PC-9 (cell line): ENCODE results near the gene GRAMD2B. TPM values are rescaled to one million over a fixed set of nuclear protein-coding genes. Genes with fewer than 3 reads are reported as not detected.

Experiments used
- BruUV-seq: library from RNA; stranded (reverse); fragments of 400-500 nt; replicated peaks from 2 replicates; lab custom pipeline; 2021; lab: Mats Ljungman, UMichigan
- CTCF ChIA-PET: fragments of 300-600 bp; sonication (Branson Sonifier 250); formaldehyde crosslinking; loops from one replicate; lab custom pipeline; 2022; ENCODE audit warnings: antibody characterized with exemption; lab: Charles Lee
- POLR2A ChIA-PET: fragments of 300-600 bp; sonication (Branson Sonifier 250); formaldehyde crosslinking; loops from one replicate; lab custom pipeline; 2022; ENCODE audit warnings: antibody characterized with exemption; ENCODE audit not compliant: unreplicated experiment; lab: Charles Lee
- DNase-seq, 2 experiments: peaks; one replicate each; pipeline versions ENCODE4 v3.0.0 to v3.0.0-alpha.2; 2015 to 2022; ENCODE audit warnings: mixed read lengths in 1 of 2
- H2AFZ ChIP-seq: fragments of 200-600 bp; sonication (generic); 2 replicates; pipeline ENCODE4 v1.8.1; 2017; ENCODE audit warnings: antibody characterized with exemption
- H3F3A ChIP-seq: fragments of 200-600 bp; sonication (generic); 2 replicates; pipeline ENCODE4 v1.8.1; 2017; ENCODE audit warnings: antibody characterized with exemption, mild to moderate bottlenecking, low read depth; ENCODE audit not compliant: insufficient read depth
- H3K27ac ChIP-seq: fragments of 200-600 bp; sonication (generic); 2 replicates; pipeline ENCODE4 v1.6.1; 2016; ENCODE audit warnings: mixed run types
- H3K27me3 ChIP-seq: fragments of 200-600 bp; sonication (generic); 2 replicates; pipeline ENCODE4 v1.6.1; 2016; ENCODE audit warnings: low read depth, mixed run types; ENCODE audit not compliant: insufficient read depth
- H3K36me3 ChIP-seq: fragments of 200-600 bp; sonication (generic); 2 replicates; pipeline ENCODE4 v1.6.1; 2016; ENCODE audit warnings: low read depth, mixed run types
- H3K4me1 ChIP-seq: fragments of 200-600 bp; sonication (generic); replicated peaks from 2 replicates; pipeline ENCODE4 v1.6.1; 2016; ENCODE audit warnings: mixed run types; ENCODE audit not compliant: insufficient read depth
- H3K4me2 ChIP-seq: fragments of 200-600 bp; sonication (generic); 2 replicates; pipeline ENCODE4 v1.6.1; 2017; ENCODE audit warnings: mixed run types
- H3K4me3 ChIP-seq: fragments of 200-600 bp; sonication (generic); 2 replicates; pipeline ENCODE4 v1.6.1; 2016; ENCODE audit warnings: mixed run types
- H3K79me2 ChIP-seq: fragments of 200-600 bp; sonication (generic); 2 replicates; pipeline ENCODE4 v1.6.1; 2017; ENCODE audit warnings: low read depth, mixed run types
- H3K9me2 ChIP-seq: fragments of 200-600 bp; sonication (generic); 2 replicates; pipeline ENCODE4 v1.8.1; 2017; ENCODE audit warnings: mild to moderate bottlenecking; ENCODE audit not compliant: insufficient read depth
- H3K9me3 ChIP-seq: fragments of 200-600 bp; sonication (generic); 2 replicates; pipeline ENCODE4 v1.8.1; 2016; ENCODE audit warnings: low read depth; ENCODE audit not compliant: insufficient read depth
- H4K20me1 ChIP-seq: fragments of 200-600 bp; sonication (generic); 2 replicates; pipeline ENCODE4 v1.8.1; 2017; ENCODE audit not compliant: insufficient read depth
- EZH2 ChIP-seq: fragments of 200-600 bp; sonication (generic); IDR thresholded peaks from 2 replicates; pipeline ENCODE4 v1.8.0; 2017; ENCODE audit warnings: antibody characterized with exemption, low read depth
- intact Hi-C: fragments of 100-400 bp; cut with micrococcal nuclease; formaldehyde crosslinking; loops from one replicate; pipeline ENCODE4 v1.10.0; 2022; ENCODE audit not compliant: unreplicated experiment
- total RNA-seq: library from RNA; stranded (reverse); gene quantifications from 2 replicates; pipeline ENCODE4 v1.2.3, GENCODE V29; 2021
- TF ChIP-seq, protein P1 (sequence below): fragments of 200-600 bp; sonication (generic); conservative IDR thresholded peaks from 2 replicates; pipeline ENCODE4 v1.6.1; 2017; ENCODE audit warnings: mixed run types, antibody characterized with exemption, mild to moderate bottlenecking, moderate library complexity

Gene GRAMD2B
- total RNA-seq, 1 experiment from 2014 or later, result 10.0 TPM

GRCh38 chr5:126456217-126456820, 33.1 kb downstream of the GRAMD2B start:
- Histone ChIP-seq H3K4me1 (no peaks in the 10 kb centered on the region), H3K79me2 (no peaks in the 10 kb centered on the region), H3K9me3 (no peaks in the 10 kb centered on the region), H3K36me3 (0 out of 2 replicates have a peak, but pooled peaks cover 2% of the 10 kb centered on the region), H3K4me3 (no peak overlapping the region), H3K9me2 (no peaks in the 10 kb centered on the region), H3F3A (no peaks in the 10 kb centered on the region), H3K27ac (no peak overlapping the region), H3K27me3 (no peaks in the 10 kb centered on the region), H3K4me2 (no peak overlapping the region), H4K20me1 (no peaks in the 10 kb centered on the region), H2AFZ (no peak overlapping the region)
- TF ChIP-seq, protein P1, sequence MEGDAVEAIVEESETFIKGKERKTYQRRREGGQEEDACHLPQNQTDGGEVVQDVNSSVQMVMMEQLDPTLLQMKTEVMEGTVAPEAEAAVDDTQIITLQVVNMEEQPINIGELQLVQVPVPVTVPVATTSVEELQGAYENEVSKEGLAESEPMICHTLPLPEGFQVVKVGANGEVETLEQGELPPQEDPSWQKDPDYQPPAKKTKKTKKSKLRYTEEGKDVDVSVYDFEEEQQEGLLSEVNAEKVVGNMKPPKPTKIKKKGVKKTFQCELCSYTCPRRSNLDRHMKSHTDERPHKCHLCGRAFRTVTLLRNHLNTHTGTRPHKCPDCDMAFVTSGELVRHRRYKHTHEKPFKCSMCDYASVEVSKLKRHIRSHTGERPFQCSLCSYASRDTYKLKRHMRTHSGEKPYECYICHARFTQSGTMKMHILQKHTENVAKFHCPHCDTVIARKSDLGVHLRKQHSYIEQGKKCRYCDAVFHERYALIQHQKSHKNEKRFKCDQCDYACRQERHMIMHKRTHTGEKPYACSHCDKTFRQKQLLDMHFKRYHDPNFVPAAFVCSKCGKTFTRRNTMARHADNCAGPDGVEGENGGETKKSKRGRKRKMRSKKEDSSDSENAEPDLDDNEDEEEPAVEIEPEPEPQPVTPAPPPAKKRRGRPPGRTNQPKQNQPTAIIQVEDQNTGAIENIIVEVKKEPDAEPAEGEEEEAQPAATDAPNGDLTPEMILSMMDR, result no peak
- no peak for TF ChIP-seq EZH2
- no TSS peak for BruUV-seq
- ChIA-PET POLR2A (no interaction called here), CTCF (interaction anchor here (0.7 kb wide), 1 partner anchor 83 kb away, joined by 5 read pairs; no protein-coding TSS in a partner anchor)
- DNase-seq, result no peak
- intact Hi-C loops, result no loop called here

- Histone ChIP-seq H3K4me3 (no peak overlapping the region), H2AFZ (no peak overlapping the region), H3K9me2 (no peaks in the 10 kb centered on the region), H3K27ac (no peak overlapping the region), H3K27me3 (no peaks in the 10 kb centered on the region), H4K20me1 (no peaks in the 10 kb centered on the region), H3K4me2 (no peak overlapping the region), H3K36me3 (0 out of 2 replicates have a peak, but pooled peaks cover 2% of the 10 kb centered on the region), H3K79me2 (no peaks in the 10 kb centered on the region), H3F3A (no peaks in the 10 kb centered on the region), H3K4me1 (no peaks in the 10 kb centered on the region), H3K9me3 (no peaks in the 10 kb centered on the region)
- BruUV-seq, result no TSS peak
- DNase-seq, result no peak
- TF ChIP-seq EZH2, result no peak
- TF ChIP-seq, protein P1, result no peak
- intact Hi-C loops, result no loop called here
- CTCF ChIA-PET, result no interaction called here
- POLR2A ChIA-PET, result no interaction called here
Measured at GRCh38 chr5:126460459-126460858, 37.2 kb downstream of the GRAMD2B start.

- H3K27ac ChIP-seq, result no peak overlapping the region
- no peaks in the 10 kb centered on the region for H3F3A ChIP-seq
- POLR2A ChIA-PET, result no interaction called here
- BruUV-seq, result no TSS peak
- no peaks in the 10 kb centered on the region for H3K27me3 ChIP-seq
- H3K9me3 ChIP-seq, result no peaks in the 10 kb centered on the region
- no peak for TF ChIP-seq EZH2
- TF ChIP-seq, protein P1, result no peak
- H3K79me2 ChIP-seq, result no peaks in the 10 kb centered on the region
- H3K4me2 ChIP-seq, result no peak overlapping the region
- intact Hi-C loops, result no loop called here
- CTCF ChIA-PET, result no interaction called here
- no peaks in the 10 kb centered on the region for H3K9me2 ChIP-seq
- H3K4me3 ChIP-seq, result no peak overlapping the region
- H3K36me3 ChIP-seq, result 0 out of 2 replicates have a peak, but pooled peaks cover 2% of the 10 kb centered on the region
- no peaks in the 10 kb centered on the region for H4K20me1 ChIP-seq
- DNase-seq, result no peak
- no peak overlapping the region for H2AFZ ChIP-seq
- H3K4me1 ChIP-seq, result no peaks in the 10 kb centered on the region
Measured at GRCh38 chr5:126460977-126461376, 37.8 kb downstream of the GRAMD2B start.
